ENCODE results near the gene AURKB.
"Not testable (repeated sequence)": the region's sequence is repeated elsewhere in the genome, so short reads cannot be mapped to it uniquely, and the experiment has no call there.

The AURKB gene

GRCh38 chr17:8209907-8210760 lies at the start of gene AURKB:
Gene AURKB (minus strand): TSS chr17:8210575. CDS start chr17:8210224, 351 bp downstream.
- peak; percentile 93 to 94 for DNase-seq

GRCh38 chr17:8257801-8258200 lies 47.4 kb upstream of the AURKB start:
- no peak for DNase-seq

DNA sequence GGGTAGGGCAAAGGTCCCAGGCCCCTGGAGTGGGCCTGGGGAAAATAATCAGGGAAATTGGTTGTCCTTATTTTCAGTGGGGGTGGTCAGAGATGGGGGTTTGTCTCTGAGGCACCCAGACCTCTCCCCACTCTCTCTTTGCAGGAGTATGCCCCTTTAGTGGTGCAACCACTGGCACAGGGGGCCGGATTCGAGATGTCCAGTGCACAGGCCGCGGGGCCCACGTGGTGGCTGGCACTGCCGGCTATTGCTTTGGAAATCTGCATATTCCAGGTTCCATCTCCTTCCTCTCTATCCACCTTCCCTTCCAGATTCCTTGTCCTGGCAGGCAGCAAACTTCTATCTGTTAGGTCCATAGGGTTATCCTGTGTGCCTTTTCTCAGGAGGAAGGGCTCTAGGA lies 46.3 kb upstream of the AURKB start:
- DNase-seq = no peak

GRCh38 chr17:8256291-8256690 lies 45.9 kb upstream of the AURKB start:
- no peak for DNase-seq

DNA sequence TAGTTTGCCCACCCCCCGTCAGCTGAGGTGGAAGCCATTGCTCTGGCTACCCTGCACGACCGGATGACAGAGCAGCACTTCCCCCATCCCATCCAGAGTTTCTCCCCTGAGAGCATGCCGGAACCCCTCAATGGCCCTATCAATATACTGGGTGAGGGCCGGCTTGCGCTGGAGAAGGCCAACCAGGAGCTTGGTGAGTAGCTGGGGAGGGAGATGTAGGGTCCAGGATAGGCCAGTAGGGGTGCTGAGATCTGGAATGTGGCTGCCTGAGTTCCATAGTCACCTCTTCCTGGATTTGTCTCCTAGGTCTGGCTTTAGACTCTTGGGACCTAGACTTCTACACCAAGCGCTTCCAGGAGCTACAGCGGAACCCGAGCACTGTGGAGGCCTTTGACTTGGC lies 45.1 kb upstream of the AURKB start:
- DNase-seq = no peak

DNA sequence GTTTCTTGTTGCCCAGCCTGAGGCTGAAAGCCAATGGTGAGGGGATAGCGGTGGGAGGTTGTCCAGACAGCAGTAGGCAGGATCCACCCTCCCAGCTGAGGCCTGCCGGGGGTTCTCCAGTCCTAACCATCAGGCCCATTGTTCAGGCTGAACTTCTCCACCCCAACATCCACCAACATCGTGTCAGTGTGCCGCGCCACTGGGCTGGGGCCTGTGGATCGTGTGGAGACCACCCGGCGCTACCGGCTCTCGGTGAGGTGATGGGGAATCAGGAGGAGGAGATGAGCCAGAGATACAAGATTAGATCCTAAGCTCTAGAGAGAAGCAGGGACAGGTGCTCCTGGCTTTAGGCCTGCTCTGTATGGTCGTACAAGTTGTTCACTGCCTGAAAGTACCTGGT lies 44.5 kb upstream of the AURKB start:
- no peak for DNase-seq

DNA sequence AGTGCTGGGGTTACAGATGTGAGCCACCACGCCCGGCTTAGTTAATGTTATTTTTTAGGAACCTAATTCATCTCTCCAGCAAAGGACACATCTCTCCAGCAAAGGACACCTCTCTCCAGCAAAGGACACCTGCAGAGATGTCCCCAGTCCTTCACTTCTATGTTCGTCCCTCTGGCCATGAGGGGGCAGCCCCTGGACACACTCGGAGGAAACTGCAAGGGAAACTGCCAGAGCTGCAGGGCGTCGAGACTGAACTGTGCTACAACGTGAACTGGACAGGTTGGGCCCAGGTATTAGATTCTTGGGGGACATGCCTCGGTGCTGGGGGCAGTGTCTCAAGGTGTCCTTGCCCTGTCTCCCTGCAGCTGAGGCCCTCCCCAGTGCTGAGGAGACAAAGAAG lies 43.4 kb upstream of the AURKB start:
- no peak for DNase-seq

GRCh38 chr17:8251411-8251810 lies 41.0 kb upstream of the AURKB start:
- not testable (repeated sequence) for DNase-seq

GRCh38 chr17:8249621-8250500 lies 39.5 kb upstream of the AURKB start:
- DNase-seq = no peak

DNA sequence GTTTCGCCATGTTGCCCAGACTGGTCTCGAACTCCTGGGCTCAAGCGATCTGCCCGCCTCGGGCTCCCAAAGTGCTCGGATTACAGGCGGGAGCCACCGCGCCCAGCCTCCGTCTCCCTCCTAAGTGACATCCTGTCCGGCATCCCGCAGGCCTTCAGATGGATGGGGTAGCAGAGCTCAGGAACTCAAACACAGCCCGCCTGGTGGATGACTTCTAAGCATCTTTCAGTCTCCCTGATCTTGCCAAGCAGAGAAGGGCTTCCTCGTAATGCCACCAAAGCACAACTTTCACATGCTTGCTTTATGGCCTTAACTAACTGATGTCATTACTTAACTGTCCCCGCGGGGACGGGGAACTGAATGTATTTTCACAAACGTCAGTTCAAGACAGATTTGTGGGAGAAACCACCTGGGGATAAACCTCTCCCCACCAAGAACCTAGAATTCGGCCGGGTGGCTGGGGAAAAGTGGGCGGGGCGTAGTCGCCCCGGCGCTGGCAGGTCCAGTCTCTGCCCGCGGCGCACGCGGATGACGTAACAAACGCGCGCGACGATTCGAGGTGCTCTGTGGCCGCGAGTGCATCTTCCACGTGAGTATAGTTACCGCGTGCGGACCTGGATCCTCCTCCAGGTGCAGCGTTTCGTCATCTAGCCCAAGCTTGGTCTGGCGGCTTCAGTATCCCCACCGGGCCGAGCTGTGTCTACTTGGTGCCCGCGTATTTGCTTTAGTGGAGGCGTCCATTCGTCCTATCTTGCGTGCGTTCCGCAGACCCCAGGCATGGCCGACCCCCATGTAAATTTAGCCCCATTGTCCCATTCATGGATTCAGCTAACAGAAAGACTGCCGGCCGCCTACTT lies 38.6 kb upstream of the AURKB start, which contains the start of gene PFAS:
Gene PFAS, plus strand, starts transcription at position 539 of the 857 bp plus-strand sequence. CDS start 4,649 bp downstream, outside the sequence.
- DNase-seq = peak; percentile 97 to 99

DNA sequence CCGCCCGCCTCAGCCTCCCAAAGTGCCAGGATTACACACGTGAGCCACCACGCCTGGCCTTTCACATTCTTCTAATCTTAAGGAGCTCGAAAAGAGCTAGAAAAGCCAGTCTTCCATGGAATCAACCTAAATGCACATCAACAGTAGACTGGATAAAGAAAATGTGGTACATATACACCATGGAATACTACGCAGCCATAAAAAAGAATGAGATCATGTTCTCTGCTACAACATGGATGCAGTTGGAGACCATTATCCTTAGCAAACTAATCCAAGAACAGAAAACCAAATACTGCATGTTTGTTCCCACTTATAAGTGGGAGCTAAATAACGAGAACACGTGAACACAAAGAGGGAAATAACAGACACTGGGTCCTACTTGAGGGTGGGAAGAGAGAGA lies 34.4 kb upstream of the AURKB start:
- DNase-seq = no peak

GRCh38 chr17:8243827-8244226 lies 33.5 kb upstream of the AURKB start:
- DNase-seq = no peak

DNA sequence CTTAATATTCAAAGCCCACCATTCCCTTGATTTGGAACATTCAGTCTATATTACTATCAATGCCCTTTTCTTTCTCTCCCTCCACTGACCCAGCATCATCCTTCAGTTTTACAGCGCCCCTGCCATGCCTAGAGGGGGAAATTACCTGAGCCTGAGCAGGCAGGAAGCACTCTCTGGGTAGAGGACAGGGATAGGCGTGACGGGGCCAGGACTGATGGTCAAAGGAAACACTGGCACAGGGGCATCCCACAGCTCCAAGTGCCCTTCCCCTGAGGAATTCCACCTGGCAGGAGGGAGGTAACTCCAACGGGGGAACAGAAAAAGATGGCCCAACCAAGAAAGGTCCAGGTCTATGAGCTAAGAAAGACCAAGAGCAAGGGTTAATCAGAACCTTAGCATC lies 27.5 kb upstream of the AURKB start:
- DNase-seq = no peak

GRCh38 chr17:8237175-8237574 lies 26.8 kb upstream of the AURKB start:
- DNase-seq = no peak

GRCh38 chr17:8235676-8236075 lies 25.3 kb upstream of the AURKB start:
- no peak for DNase-seq

GRCh38 chr17:8234361-8235270 lies 24.2 kb upstream of the AURKB start:
- DNase-seq = no peak

- DNase-seq = no peak
Measured at GRCh38 chr17:8231701-8232100, 21.3 kb upstream of the AURKB start.

- no peak for DNase-seq
Measured at GRCh38 chr17:8227238-8227581, 16.8 kb upstream of the AURKB start.

DNA sequence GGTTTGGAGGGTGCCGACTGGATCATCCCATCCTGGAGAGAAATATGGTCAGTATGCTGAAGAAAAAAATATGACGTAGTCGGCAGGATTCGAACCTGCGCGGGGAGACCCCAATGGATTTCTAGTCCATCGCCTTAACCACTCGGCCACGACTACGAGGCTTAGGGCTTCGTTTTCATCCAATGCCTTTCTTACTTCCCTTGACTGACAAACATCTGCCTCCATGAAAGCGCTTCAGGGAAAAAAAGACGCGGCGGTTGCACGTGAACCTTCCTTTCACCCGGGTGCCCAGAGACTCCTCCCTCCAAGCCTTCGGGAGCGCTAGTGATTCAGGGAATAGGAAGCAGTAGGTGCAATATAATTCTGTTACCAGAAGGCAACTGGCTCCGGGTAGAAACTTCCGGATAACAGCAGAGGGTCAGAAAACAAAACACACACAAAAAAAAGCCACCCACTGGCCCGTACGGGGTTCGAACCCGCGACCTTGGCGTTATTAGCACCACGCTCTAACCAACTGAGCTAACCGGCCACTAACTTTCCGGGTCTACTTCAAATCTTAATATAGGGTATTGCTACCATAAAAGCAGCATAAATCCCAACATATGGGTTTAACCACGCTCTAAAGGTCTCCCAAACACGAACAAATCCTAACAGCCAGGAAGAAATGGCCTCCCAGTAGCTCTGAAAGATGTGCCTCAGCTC lies 16.3 kb upstream of the AURKB start:
- peak; percentile 60 to 74 for DNase-seq

- DNase-seq = peak; percentile 80 to 83
Measured at GRCh38 chr17:8225813-8226535, 15.6 kb upstream of the AURKB start.
